ENCODE measurements around the gene ZBTB42. TPM values are rescaled to one million over a fixed set of nuclear protein-coding genes. Genes with fewer than 3 reads are reported as not detected.

ZBTB42 gene
- total and polyA plus RNA-seq, 12 donors, result 1.8 to 9.2 (median 5.9) TPM

GRCh38 chr14:104805941-104806624, 5.2 kb downstream of the ZBTB42 start:
- Histone ChIP-seq H3K27me3 (no peaks in the 10 kb centered on the region), H3K4me1 (peaks cover 7 to 42% (median 30%) of the 10 kb centered on the region in 9 donors), H3K27ac (peak overlapping the region in 4 of 10 donors; percentile 25 to 61 (median 58)), H3K36me3 (no peaks in the 10 kb centered on the region), H3K9me3 (no peaks in the 10 kb centered on the region), H3K4me3 (no peak overlapping the region)
- intact Hi-C loops (cut with DNase I), result no loop called here
- DNase-seq, result no peak
- no peak for ATAC-seq
- 85 to 89% methylated on average over 14 of the region's 14 CpGs for WGBS, 2 donors
- no peak for TF ChIP-seq CTCF (IDR thresholded peaks at IDR 0.05)

GRCh38 chr14:104806625-104807465, 5.9 kb downstream of the ZBTB42 start:
- intact Hi-C loops (cut with DNase I), result no loop called here
- Histone ChIP-seq H3K4me3 (no peak overlapping the region), H3K9me3 (no peaks in the 10 kb centered on the region), H3K27me3 (no peaks in the 10 kb centered on the region), H3K27ac (no peak overlapping the region), H3K4me1 (peaks cover 3 to 34% (median 22%) of the 10 kb centered on the region in 9 donors), H3K36me3 (no peaks in the 10 kb centered on the region)
- no peak for DNase-seq
- WGBS, 2 donors, result 88 to 89% methylated on average over 10 of the region's 10 CpGs
- TF ChIP-seq CTCF (IDR thresholded peaks at IDR 0.05), result no peak
- no peak for ATAC-seq

DNA sequence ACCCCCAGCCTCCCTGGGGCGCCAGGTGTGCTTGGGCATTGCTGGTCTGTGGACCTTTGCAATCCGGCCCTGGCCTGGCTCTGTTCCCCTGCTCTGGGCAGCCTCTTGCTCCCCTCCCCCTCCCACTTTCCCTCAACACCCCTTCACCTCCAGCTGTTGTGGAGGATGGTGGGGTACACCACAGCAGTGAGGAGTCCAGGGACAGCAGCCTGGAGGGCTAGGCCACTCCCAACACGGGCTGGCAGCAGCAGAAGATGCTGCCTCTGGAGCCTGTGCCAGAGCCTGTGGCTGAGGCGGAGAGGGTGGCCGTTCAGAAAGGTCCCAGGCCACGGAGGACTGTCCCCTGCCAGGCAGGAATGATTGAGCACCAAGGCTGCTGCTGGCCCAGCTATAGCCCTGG, 7.6 kb downstream of the ZBTB42 start:
- H3K36me3 ChIP-seq, result peaks cover 0 to 1% (median 0%) of the 10 kb centered on the region in 9 donors
- H3K27me3 ChIP-seq, result no peaks in the 10 kb centered on the region
- H3K4me1 ChIP-seq, result peaks cover 0 to 19% (median 9%) of the 10 kb centered on the region in 9 donors
- ATAC-seq, result no peak
- no peak overlapping the region for H3K27ac ChIP-seq
- intact Hi-C loops (cut with DNase I), result no loop called here
- 82 to 89% methylated on average over 6 of the region's 6 CpGs for WGBS, 2 donors
- TF ChIP-seq CTCF (IDR thresholded peaks at IDR 0.05), result no peak
- no peaks in the 10 kb centered on the region for H3K9me3 ChIP-seq
- DNase-seq, result no peak
- H3K4me3 ChIP-seq, result no peak overlapping the region

DNA sequence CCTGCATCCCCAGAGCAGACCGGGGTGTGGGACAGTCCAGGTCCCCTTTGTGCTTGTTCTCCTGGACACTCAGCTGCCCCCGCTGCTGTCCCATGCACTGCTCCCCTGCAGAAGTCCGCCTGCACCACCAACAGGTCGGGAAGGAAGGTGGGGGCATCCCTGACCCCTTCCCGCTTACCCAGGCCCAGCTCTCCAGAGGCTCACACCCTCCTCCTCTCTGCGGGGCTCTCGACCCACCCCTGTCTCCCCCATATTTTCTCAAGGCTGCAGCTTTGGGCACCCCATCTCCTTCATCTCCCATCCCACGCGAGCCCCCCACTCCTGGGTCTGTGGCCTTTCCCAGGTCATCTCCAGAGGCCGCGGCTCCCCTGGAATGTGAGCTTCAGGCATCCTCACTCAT, 9.4 kb downstream of the ZBTB42 start:
- no peak for DNase-seq

More for the DNA sequence above, 9.4 kb downstream of the ZBTB42 start:
- Histone ChIP-seq H3K27ac (no peak overlapping the region), H3K36me3 (peaks cover 0 to 6% (median 0%) of the 10 kb centered on the region in 9 donors), H3K27me3 (no peaks in the 10 kb centered on the region), H3K9me3 (no peaks in the 10 kb centered on the region), H3K4me3 (no peak overlapping the region), H3K4me1 (peaks cover 0 to 27% (median 22%) of the 10 kb centered on the region in 9 donors)
- ATAC-seq, result no peak
- intact Hi-C loops (cut with DNase I), result no loop called here
- TF ChIP-seq CTCF (IDR thresholded peaks at IDR 0.05), result no peak
- 90 to 91% methylated on average over 11 of the region's 11 CpGs for WGBS, 2 donors

All from heart right ventricle (tissue), 16 donors.